CD14-positive monocyte (primary cell): ENCODE results near the gene AMBRA1. TPM values are rescaled to one million over a fixed set of nuclear protein-coding genes. Genes with fewer than 3 reads are reported as not detected.
"Not testable (repeated sequence)": the region's sequence is repeated elsewhere in the genome, so short reads cannot be mapped to it uniquely, and the experiment has no call there.

Source experiments
- DNase-seq, 3 donors: peaks; one replicate each; pipeline ENCODE4 v3.0.0-alpha.2; 2011 to 2022
- H2AFZ ChIP-seq: 2 replicates; pipeline ENCODE4 v1.6.0; 2012; ENCODE audit warnings: mild to moderate bottlenecking, low read depth, low read length, inconsistent platforms; ENCODE audit not compliant: insufficient read depth, poor library complexity, severe bottlenecking
- H3K27ac ChIP-seq, 2 donors: 1 replicate in 1 of 2; 2 replicates in 1 of 2; pipeline ENCODE4 v1.5.1; 2012 to 2013; ENCODE audit warnings: low read length in 2 of 2, control low read depth in 1 of 2, inconsistent platforms in 1 of 2, low read depth in 1 of 2, mild to moderate bottlenecking in 1 of 2
- H3K27me3 ChIP-seq, 2 donors: one replicate each; pipeline versions ENCODE4 v1.6.0 to v1.6.1; 2011 to 2013; ENCODE audit warnings: low read length in 2 of 2; ENCODE audit not compliant: control insufficient read depth in 2 of 2, insufficient read depth in 2 of 2
- H3K36me3 ChIP-seq, 2 donors: replicated peaks in 1 of 2; 1 replicate in 1 of 2; 2 replicates in 1 of 2; pipeline versions ENCODE4 v1.5.1 to v1.6.1; 2012 to 2013; ENCODE audit warnings: low read length in 2 of 2, control low read depth in 1 of 2, inconsistent platforms in 1 of 2, mild to moderate bottlenecking in 1 of 2; ENCODE audit not compliant: insufficient read depth in 2 of 2, control insufficient read depth in 1 of 2
- H3K4me1 ChIP-seq, 2 donors: 1 replicate in 1 of 2; 2 replicates in 1 of 2; pipeline versions ENCODE4 v1.5.1 to v1.6.1; 2012 to 2013; ENCODE audit warnings: low read length in 2 of 2, control low read depth in 1 of 2, inconsistent platforms in 1 of 2, mild to moderate bottlenecking in 1 of 2, moderate library complexity in 1 of 2; ENCODE audit not compliant: insufficient read depth in 2 of 2, control insufficient read depth in 1 of 2
- H3K4me2 ChIP-seq: replicated peaks from 2 replicates; pipeline ENCODE3; 2012; ENCODE audit warnings: low read length, moderate library complexity, mild to moderate bottlenecking; ENCODE audit not compliant: poor library complexity, severe bottlenecking; ENCODE audit errors: extremely low read depth
- H3K4me3 ChIP-seq, 3 experiments: fragments of 200-600 bp in 1 of 3; sonication (generic) in 1 of 3; replicated peaks in 1 of 3; 1 replicate in 2 of 3; 2 replicates in 1 of 3; pipeline ENCODE4 v1.5.1; 2011 to 2013; ENCODE audit warnings: low read length in 3 of 3, mild to moderate bottlenecking in 3 of 3, control low read depth in 2 of 3, low read depth in 2 of 3, inconsistent platforms in 1 of 3, moderate library complexity in 1 of 3
- H3K79me2 ChIP-seq: 2 replicates; pipeline ENCODE4 v1.6.0; 2012; ENCODE audit warnings: mild to moderate bottlenecking, control low read depth, inconsistent platforms, low read length, moderate library complexity; ENCODE audit not compliant: insufficient read depth
- H3K9ac ChIP-seq: 2 replicates; pipeline ENCODE4 v1.6.0; 2017; ENCODE audit warnings: low read length, mild to moderate bottlenecking; ENCODE audit not compliant: insufficient read depth, poor library complexity, severe bottlenecking
- H3K9me3 ChIP-seq, 2 donors: replicated peaks in 1 of 2; 1 replicate in 1 of 2; 2 replicates in 1 of 2; pipeline versions ENCODE4 v1.5.1 to v1.6.1; 2012 to 2013; ENCODE audit warnings: low read length in 2 of 2, control low read depth in 1 of 2; ENCODE audit not compliant: control insufficient read depth in 1 of 2, insufficient read depth in 1 of 2
- H4K20me1 ChIP-seq: 2 replicates; pipeline ENCODE4 v1.6.0; 2012; ENCODE audit warnings: mild to moderate bottlenecking, low read length, control low read depth, moderate library complexity; ENCODE audit not compliant: insufficient read depth
- H3K27ac Mint-ChIP-seq, 7 donors: one replicate each; pipeline ENCODE4 v1.8.0; 2020; ENCODE audit warnings: mild to moderate bottlenecking in 7 of 7, mixed read lengths in 7 of 7, moderate library complexity in 6 of 7, inconsistent platforms in 2 of 7
- H3K27me3 Mint-ChIP-seq, 3 donors: one replicate each; pipeline ENCODE4 v1.8.0; 2021 to 2022; ENCODE audit warnings: low read depth in 3 of 3, mild to moderate bottlenecking in 3 of 3, mixed read lengths in 3 of 3, moderate library complexity in 3 of 3, inconsistent platforms in 1 of 3
- H3K36me3 Mint-ChIP-seq, 2 donors: one replicate each; pipeline ENCODE4 v1.8.0; 2020; ENCODE audit warnings: mixed read lengths in 2 of 2, inconsistent platforms in 1 of 2, mild to moderate bottlenecking in 1 of 2
- H3K4me1 Mint-ChIP-seq: one replicate; pipeline ENCODE4 v1.8.0; 2020; ENCODE audit warnings: mild to moderate bottlenecking, mixed read lengths
- H3K4me3 Mint-ChIP-seq, 2 donors: one replicate each; pipeline ENCODE4 v1.8.0; 2020; ENCODE audit warnings: mild to moderate bottlenecking in 2 of 2, mixed read lengths in 2 of 2, moderate library complexity in 1 of 2
- H3K9me3 Mint-ChIP-seq, 7 donors: one replicate each; pipeline ENCODE4 v1.8.0; 2020 to 2022; ENCODE audit warnings: mixed read lengths in 7 of 7, mild to moderate bottlenecking in 6 of 7, moderate library complexity in 6 of 7, inconsistent platforms in 2 of 7
- CTCF ChIP-seq: fragments of 200-600 bp; IDR thresholded peaks from one replicate; pipeline ENCODE4 v1.8.0; 2022; ENCODE audit warnings: antibody characterized with exemption, mild to moderate bottlenecking
- WGBS: methylation state at CpG from one replicate; pipeline ENCODE4 v1.1.5; 2013; ENCODE audit warnings: missing lambda C conversion rate; ENCODE audit not compliant: insufficient coverage; 5-methylcytosine and 5-hydroxymethylcytosine counted together
- intact Hi-C, 2 donors: fragments of 100-400 bp; cut with micrococcal nuclease; formaldehyde crosslinking; loops; one replicate each; pipeline versions ENCODE4 v1.15.0 to v1.15.1; 2023
- polyA plus RNA-seq, 3 donors: library from polyadenylated mRNA; depleted of rRNA in 1 of 3; unstranded in 2 of 3; stranded (reverse) in 1 of 3; fragments of 300-500 nt in 2 of 3; fragments of >200 nt in 1 of 3; fragmentation: Illumina TruSeq in 2 of 3; gene quantifications; 1 replicate in 2 of 3; 2 replicates in 1 of 3; pipeline ENCODE4 v1.2.3, GENCODE V29; 2012 to 2021

Gene AMBRA1
- polyA plus RNA-seq, 3 donors: 2.1 to 6.1 (median 3.8) TPM

GRCh38 chr11:46380340-46381047 lies 213.3 kb downstream of the AMBRA1 start:
- Histone ChIP-seq H3K9ac (peak overlapping the region; percentile 63), H3K36me3 (peaks cover 31 to 33% of the 10 kb centered on the region in 2 donors), H3K4me2 (peak overlapping the region; percentile 99), H3K79me2 (no peaks in the 10 kb centered on the region), H3K4me3 (peak overlapping the region; percentile 72 to 89 (median 83)), H3K4me1 (peaks cover 34 to 55% of the 10 kb centered on the region in 2 donors), H3K27ac (peak overlapping the region in 1 of 2 donors; percentile 18), H3K9me3 (peaks cover 0 to 6% of the 10 kb centered on the region in 2 donors), H4K20me1 (peaks cover 72% of the 10 kb centered on the region), H3K27me3 (peaks cover 15 to 25% of the 10 kb centered on the region in 2 donors), H2AFZ (peak overlapping the region; percentile 63)
- peaks cover 35% of the 10 kb centered on the region for H3K4me1 Mint-ChIP-seq
- DNase-seq: peak; percentile 49 to 57 (median 54)
- TF ChIP-seq CTCF: no peak
- peak overlapping the region in 5 of 7 donors; percentile 19 to 70 (median 61) for H3K27ac Mint-ChIP-seq
- intact Hi-C loops: loop anchor here (10.0 kb wide), 2 partner anchors 154 to 234 kb away; partner anchors contain the start of genes ATG13 (in 1 of the 2) and HARBI1 (in 1 of the 2)
- peaks cover 0 to 21% (median 0%) of the 10 kb centered on the region in 7 donors for H3K9me3 Mint-ChIP-seq
- peaks cover 26 to 29% of the 10 kb centered on the region in 2 donors for H3K36me3 Mint-ChIP-seq
- H3K27me3 Mint-ChIP-seq: peaks cover 20 to 56% (median 35%) of the 10 kb centered on the region in 3 donors
- WGBS: under 1% methylated on average over 24 of the region's 45 CpGs
- peak overlapping the region; percentile 83 to 87 for H3K4me3 Mint-ChIP-seq

GRCh38 chr11:46379482-46380293 lies 214.1 kb downstream of the AMBRA1 start:
- Mint-ChIP-seq H3K36me3 (peaks cover 34 to 37% of the 10 kb centered on the region in 2 donors), H3K27ac (peak overlapping the region; percentile 69 to 90 (median 81)), H3K4me1 (peaks cover 35% of the 10 kb centered on the region), H3K27me3 (peaks cover 19 to 49% (median 31%) of the 10 kb centered on the region in 3 donors), H3K4me3 (peak overlapping the region; percentile 13 to 41), H3K9me3 (peaks cover 0 to 15% (median 0%) of the 10 kb centered on the region in 7 donors)
- not testable (repeated sequence) for DNase-seq, H3K9ac ChIP-seq, H2AFZ ChIP-seq, H3K9me3 ChIP-seq, H3K79me2 ChIP-seq
- H3K27ac ChIP-seq: peak overlapping the region in 1 of 2 donors; percentile 30
- peaks cover 80% of the 10 kb centered on the region for H4K20me1 ChIP-seq
- H3K4me1 ChIP-seq: peaks cover 34 to 55% of the 10 kb centered on the region in 2 donors
- H3K4me2 ChIP-seq: peak overlapping the region; percentile 99
- WGBS: 70% methylated on average over 24 of the region's 36 CpGs
- intact Hi-C loops: loop anchor here (10.0 kb wide), 2 partner anchors 155 to 235 kb away; partner anchors contain the start of genes ATG13 (in 1 of the 2) and HARBI1 (in 1 of the 2)
- H3K36me3 ChIP-seq: peaks cover 40 to 41% of the 10 kb centered on the region in 2 donors
- peaks cover 15 to 25% of the 10 kb centered on the region in 2 donors for H3K27me3 ChIP-seq
- peak overlapping the region in 2 of 3 experiments; percentile 83 to 89 for H3K4me3 ChIP-seq
